ENCODE measurements around the gene HAPLN2.

DNA sequence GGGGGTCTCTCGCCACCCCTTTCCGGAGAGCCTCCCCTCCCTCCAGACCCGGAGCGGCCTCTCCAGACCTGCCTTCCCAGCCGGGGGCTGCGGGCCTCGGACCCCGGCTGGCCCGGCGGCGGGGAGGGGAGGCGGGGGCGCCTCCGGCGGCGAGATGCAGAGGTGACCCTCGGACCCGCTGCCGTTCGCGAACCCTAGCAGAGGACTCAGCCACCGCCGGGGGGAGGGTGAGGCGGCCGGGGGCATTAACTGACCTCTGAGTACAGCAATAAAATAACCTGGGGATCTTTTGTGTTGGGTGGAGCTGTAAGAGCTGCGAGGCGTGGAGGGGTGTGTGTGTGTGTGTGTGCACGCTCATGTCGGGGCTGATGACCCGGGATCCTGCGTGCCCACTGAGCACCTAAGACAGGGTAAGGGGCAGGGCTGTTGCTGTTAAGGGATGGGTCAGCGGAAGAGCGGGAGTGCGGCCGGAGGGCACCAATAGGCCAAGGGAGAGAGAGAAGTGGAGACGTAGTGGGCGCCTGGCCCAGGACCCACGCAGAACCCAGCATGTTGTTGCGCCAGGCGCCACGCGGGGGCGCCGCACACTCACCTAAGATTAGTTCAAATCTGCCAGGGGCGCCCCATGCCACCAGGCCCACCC lies 6.3 kb downstream of the HAPLN2 start:
- peak; percentile 96 for TF ChIP-seq CTCF (IDR thresholded peaks at IDR 0.05)
- TF ChIP-seq, protein P1, sequence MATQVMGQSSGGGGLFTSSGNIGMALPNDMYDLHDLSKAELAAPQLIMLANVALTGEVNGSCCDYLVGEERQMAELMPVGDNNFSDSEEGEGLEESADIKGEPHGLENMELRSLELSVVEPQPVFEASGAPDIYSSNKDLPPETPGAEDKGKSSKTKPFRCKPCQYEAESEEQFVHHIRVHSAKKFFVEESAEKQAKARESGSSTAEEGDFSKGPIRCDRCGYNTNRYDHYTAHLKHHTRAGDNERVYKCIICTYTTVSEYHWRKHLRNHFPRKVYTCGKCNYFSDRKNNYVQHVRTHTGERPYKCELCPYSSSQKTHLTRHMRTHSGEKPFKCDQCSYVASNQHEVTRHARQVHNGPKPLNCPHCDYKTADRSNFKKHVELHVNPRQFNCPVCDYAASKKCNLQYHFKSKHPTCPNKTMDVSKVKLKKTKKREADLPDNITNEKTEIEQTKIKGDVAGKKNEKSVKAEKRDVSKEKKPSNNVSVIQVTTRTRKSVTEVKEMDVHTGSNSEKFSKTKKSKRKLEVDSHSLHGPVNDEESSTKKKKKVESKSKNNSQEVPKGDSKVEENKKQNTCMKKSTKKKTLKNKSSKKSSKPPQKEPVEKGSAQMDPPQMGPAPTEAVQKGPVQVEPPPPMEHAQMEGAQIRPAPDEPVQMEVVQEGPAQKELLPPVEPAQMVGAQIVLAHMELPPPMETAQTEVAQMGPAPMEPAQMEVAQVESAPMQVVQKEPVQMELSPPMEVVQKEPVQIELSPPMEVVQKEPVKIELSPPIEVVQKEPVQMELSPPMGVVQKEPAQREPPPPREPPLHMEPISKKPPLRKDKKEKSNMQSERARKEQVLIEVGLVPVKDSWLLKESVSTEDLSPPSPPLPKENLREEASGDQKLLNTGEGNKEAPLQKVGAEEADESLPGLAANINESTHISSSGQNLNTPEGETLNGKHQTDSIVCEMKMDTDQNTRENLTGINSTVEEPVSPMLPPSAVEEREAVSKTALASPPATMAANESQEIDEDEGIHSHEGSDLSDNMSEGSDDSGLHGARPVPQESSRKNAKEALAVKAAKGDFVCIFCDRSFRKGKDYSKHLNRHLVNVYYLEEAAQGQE (IDR thresholded peaks at IDR 0.05; ENCODE audit: insufficient read depth in 1 of 2, low read depth in 2 of 2, low read length in 1 of 2): no peak
